WTC11 (cell line): ENCODE data around the gene WFDC6. TPM values are rescaled to one million over a fixed set of nuclear protein-coding genes. Genes with fewer than 3 reads are reported as not detected.

ENCODE experiments used
- ATAC-seq: fragments of 200-7000 bp; cut with Tn5 transposase; 2 replicates; pipeline ENCODE4 v1.10.0; 2021; ENCODE audit warnings: mild to moderate bottlenecking, moderate library complexity
- CTCF ChIA-PET: fragments of 300-600 bp; sonication (Branson Sonifier 250); formaldehyde crosslinking; loops from one replicate; lab custom pipeline; 2021; ENCODE audit warnings: antibody characterized with exemption; lab: Charles Lee
- POLR2A ChIA-PET: fragments of 350-600 bp; sonication (Branson Sonifier 250); formaldehyde crosslinking; loops from one replicate; lab custom pipeline; 2021; ENCODE audit warnings: antibody characterized with exemption; lab: Charles Lee
- DNase-seq: peaks from one replicate; pipeline ENCODE4 v3.0.0; 2021; ENCODE audit warnings: low spot score
- H3K27ac Mint-ChIP-seq: 2 replicates; pipeline ENCODE4 v1.8.0; 2021; ENCODE audit warnings: mixed read lengths
- H3K27me3 Mint-ChIP-seq: 2 replicates; pipeline ENCODE4 v1.8.0; 2021; ENCODE audit warnings: low read depth, mild to moderate bottlenecking, moderate library complexity, mixed read lengths
- H3K36me3 Mint-ChIP-seq: 2 replicates; pipeline ENCODE4 v1.8.0; 2021; ENCODE audit warnings: mixed read lengths
- H3K4me1 Mint-ChIP-seq: 2 replicates; pipeline ENCODE4 v1.8.0; 2022; ENCODE audit warnings: mixed read lengths
- H3K4me3 Mint-ChIP-seq: 2 replicates; pipeline ENCODE4 v1.8.0; 2021; ENCODE audit warnings: mild to moderate bottlenecking, moderate library complexity, mixed read lengths
- H3K9me3 Mint-ChIP-seq: 2 replicates; pipeline ENCODE4 v1.8.0; 2021; ENCODE audit warnings: mixed read lengths
- ELF4 ChIP-seq: sonication (generic); formaldehyde crosslinking; IDR thresholded peaks from 2 replicates; pipeline ENCODE4 v1.8.1; 2022; ENCODE audit warnings: low read depth, mild to moderate bottlenecking, moderate library complexity, missing genetic modification reagents
- ETV6 ChIP-seq: sonication (generic); formaldehyde crosslinking; IDR thresholded peaks from 2 replicates; pipeline ENCODE4 v1.8.1; 2022; ENCODE audit warnings: mild to moderate bottlenecking, missing genetic modification reagents
- JUN ChIP-seq: sonication (generic); formaldehyde crosslinking; IDR thresholded peaks from 2 replicates; pipeline ENCODE4 v1.8.0; 2023; ENCODE audit warnings: mild to moderate bottlenecking, missing genetic modification reagents
- NR1H2 ChIP-seq: sonication (generic); formaldehyde crosslinking; IDR thresholded peaks from 2 replicates; pipeline ENCODE4 v1.9.0; 2021; ENCODE audit warnings: mild to moderate bottlenecking, moderate library complexity, missing genetic modification reagents
- NR3C1 ChIP-seq: sonication (generic); formaldehyde crosslinking; conservative IDR thresholded peaks from 2 replicates; pipeline ENCODE4 v1.8.1; 2023; ENCODE audit warnings: low read depth, mild to moderate bottlenecking, missing genetic modification reagents
- ZNF232 ChIP-seq: sonication (generic); formaldehyde crosslinking; IDR thresholded peaks from 2 replicates; pipeline ENCODE4 v1.8.0; 2022; ENCODE audit warnings: mild to moderate bottlenecking, missing genetic modification reagents
- ZNF416 ChIP-seq: fragments of 250-450 bp; sonication (Bioruptor Pico); IDR thresholded peaks from 2 replicates; pipeline ENCODE4 v1.9.0; 2021; ENCODE audit warnings: mild to moderate bottlenecking, inconsistent platforms
- total RNA-seq: library from RNA; stranded (reverse); gene quantifications from 3 replicates; pipeline ENCODE4 v1.2.3, GENCODE V29; 2021
- TF ChIP-seq, protein P1 (sequence below): sonication (generic); formaldehyde crosslinking; IDR thresholded peaks from 2 replicates; pipeline ENCODE4 v1.8.0; 2022; ENCODE audit warnings: mild to moderate bottlenecking, missing genetic modification reagents
- TF ChIP-seq, protein P2 (sequence below): sonication (generic); formaldehyde crosslinking; IDR thresholded peaks from 2 replicates; pipeline ENCODE4 v1.8.1; 2023; ENCODE audit warnings: mild to moderate bottlenecking, missing genetic modification reagents
- TF ChIP-seq, protein P3 (sequence below): sonication (generic); formaldehyde crosslinking; conservative IDR thresholded peaks from 2 replicates; pipeline ENCODE4 v1.8.1; 2023; ENCODE audit warnings: mild to moderate bottlenecking, low read depth, missing genetic modification reagents, moderate library complexity
- TF ChIP-seq, protein P4 (sequence below): sonication (generic); formaldehyde crosslinking; IDR thresholded peaks from 2 replicates; pipeline ENCODE4 v1.8.1; 2022; ENCODE audit warnings: mild to moderate bottlenecking, missing genetic modification reagents, moderate library complexity, borderline replicate concordance
- TF ChIP-seq, protein P5 (sequence below): sonication (generic); formaldehyde crosslinking; IDR thresholded peaks from 2 replicates; pipeline ENCODE4 v1.8.1; 2023; ENCODE audit warnings: mild to moderate bottlenecking, moderate library complexity, missing genetic modification reagents
- TF ChIP-seq, protein P6 (sequence below): sonication (generic); formaldehyde crosslinking; IDR thresholded peaks from 2 replicates; pipeline ENCODE4 v1.8.1; 2023; ENCODE audit warnings: mild to moderate bottlenecking, missing genetic modification reagents, moderate library complexity
- TF ChIP-seq, protein P7 (sequence below): fragments of 250-450 bp; sonication (Bioruptor Pico); IDR thresholded peaks from 2 replicates; pipeline ENCODE4 v1.8.0; 2021; ENCODE audit warnings: mild to moderate bottlenecking
- TF ChIP-seq, protein P8 (sequence below): sonication (generic); formaldehyde crosslinking; IDR thresholded peaks from 2 replicates; pipeline ENCODE4 v1.8.1; 2022; ENCODE audit warnings: low read depth, mild to moderate bottlenecking, moderate library complexity, missing genetic modification reagents, borderline replicate concordance

WFDC6 gene
- total RNA-seq, 1 experiment from 2014 or later: not detected

DNA sequence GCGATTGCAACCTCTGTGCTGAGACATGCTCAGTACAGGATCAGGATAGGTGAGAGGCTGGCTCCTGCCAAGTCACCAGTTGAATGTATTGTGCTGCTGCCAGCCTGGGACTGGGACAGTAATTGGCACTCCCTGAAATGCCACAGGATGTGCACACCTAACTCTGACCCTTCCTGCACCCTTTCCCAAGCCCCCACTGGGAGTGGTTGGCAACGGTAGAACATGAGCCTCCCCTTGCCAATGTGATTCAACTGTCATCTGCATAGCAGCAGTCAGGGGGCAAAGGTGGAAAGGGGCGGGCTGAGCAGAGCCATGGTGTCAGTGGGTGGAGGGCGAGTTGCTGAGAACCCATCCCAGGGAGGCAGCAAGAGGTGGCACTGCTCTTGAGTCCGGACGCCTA is 39.3 kb downstream of the WFDC6 start:
- H3K4me1 Mint-ChIP-seq: 0 out of 2 replicates have a peak, but pooled peaks cover 4% of the 10 kb centered on the region
- TF ChIP-seq, protein P1, sequence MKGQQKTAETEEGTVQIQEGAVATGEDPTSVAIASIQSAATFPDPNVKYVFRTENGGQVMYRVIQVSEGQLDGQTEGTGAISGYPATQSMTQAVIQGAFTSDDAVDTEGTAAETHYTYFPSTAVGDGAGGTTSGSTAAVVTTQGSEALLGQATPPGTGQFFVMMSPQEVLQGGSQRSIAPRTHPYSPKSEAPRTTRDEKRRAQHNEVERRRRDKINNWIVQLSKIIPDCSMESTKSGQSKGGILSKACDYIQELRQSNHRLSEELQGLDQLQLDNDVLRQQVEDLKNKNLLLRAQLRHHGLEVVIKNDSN (CRISPR knock-in tag): no peak
- TF ChIP-seq, protein P2, sequence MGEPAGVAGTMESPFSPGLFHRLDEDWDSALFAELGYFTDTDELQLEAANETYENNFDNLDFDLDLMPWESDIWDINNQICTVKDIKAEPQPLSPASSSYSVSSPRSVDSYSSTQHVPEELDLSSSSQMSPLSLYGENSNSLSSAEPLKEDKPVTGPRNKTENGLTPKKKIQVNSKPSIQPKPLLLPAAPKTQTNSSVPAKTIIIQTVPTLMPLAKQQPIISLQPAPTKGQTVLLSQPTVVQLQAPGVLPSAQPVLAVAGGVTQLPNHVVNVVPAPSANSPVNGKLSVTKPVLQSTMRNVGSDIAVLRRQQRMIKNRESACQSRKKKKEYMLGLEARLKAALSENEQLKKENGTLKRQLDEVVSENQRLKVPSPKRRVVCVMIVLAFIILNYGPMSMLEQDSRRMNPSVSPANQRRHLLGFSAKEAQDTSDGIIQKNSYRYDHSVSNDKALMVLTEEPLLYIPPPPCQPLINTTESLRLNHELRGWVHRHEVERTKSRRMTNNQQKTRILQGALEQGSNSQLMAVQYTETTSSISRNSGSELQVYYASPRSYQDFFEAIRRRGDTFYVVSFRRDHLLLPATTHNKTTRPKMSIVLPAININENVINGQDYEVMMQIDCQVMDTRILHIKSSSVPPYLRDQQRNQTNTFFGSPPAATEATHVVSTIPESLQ (CRISPR knock-in tag): no peak
- TF ChIP-seq, protein P3, sequence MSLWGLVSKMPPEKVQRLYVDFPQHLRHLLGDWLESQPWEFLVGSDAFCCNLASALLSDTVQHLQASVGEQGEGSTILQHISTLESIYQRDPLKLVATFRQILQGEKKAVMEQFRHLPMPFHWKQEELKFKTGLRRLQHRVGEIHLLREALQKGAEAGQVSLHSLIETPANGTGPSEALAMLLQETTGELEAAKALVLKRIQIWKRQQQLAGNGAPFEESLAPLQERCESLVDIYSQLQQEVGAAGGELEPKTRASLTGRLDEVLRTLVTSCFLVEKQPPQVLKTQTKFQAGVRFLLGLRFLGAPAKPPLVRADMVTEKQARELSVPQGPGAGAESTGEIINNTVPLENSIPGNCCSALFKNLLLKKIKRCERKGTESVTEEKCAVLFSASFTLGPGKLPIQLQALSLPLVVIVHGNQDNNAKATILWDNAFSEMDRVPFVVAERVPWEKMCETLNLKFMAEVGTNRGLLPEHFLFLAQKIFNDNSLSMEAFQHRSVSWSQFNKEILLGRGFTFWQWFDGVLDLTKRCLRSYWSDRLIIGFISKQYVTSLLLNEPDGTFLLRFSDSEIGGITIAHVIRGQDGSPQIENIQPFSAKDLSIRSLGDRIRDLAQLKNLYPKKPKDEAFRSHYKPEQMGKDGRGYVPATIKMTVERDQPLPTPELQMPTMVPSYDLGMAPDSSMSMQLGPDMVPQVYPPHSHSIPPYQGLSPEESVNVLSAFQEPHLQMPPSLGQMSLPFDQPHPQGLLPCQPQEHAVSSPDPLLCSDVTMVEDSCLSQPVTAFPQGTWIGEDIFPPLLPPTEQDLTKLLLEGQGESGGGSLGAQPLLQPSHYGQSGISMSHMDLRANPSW: no peak
- TF ChIP-seq, protein P4, sequence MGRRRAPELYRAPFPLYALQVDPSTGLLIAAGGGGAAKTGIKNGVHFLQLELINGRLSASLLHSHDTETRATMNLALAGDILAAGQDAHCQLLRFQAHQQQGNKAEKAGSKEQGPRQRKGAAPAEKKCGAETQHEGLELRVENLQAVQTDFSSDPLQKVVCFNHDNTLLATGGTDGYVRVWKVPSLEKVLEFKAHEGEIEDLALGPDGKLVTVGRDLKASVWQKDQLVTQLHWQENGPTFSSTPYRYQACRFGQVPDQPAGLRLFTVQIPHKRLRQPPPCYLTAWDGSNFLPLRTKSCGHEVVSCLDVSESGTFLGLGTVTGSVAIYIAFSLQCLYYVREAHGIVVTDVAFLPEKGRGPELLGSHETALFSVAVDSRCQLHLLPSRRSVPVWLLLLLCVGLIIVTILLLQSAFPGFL (CRISPR knock-in tag): no peak
- TF ChIP-seq, protein P5, sequence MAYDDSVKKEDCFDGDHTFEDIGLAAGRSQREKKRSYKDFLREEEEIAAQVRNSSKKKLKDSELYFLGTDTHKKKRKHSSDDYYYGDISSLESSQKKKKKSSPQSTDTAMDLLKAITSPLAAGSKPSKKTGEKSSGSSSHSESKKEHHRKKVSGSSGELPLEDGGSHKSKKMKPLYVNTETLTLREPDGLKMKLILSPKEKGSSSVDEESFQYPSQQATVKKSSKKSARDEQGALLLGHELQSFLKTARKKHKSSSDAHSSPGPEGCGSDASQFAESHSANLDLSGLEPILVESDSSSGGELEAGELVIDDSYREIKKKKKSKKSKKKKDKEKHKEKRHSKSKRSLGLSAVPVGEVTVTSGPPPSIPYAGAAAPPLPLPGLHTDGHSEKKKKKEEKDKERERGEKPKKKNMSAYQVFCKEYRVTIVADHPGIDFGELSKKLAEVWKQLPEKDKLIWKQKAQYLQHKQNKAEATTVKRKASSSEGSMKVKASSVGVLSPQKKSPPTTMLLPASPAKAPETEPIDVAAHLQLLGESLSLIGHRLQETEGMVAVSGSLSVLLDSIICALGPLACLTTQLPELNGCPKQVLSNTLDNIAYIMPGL (CRISPR knock-in tag): no peak
- no peak for TF ChIP-seq ZNF232
- no peak for TF ChIP-seq JUN (CRISPR knock-in tag)
- no peak for TF ChIP-seq ETV6 (CRISPR knock-in tag)
- no peak for TF ChIP-seq ELF4 (CRISPR knock-in tag)
- TF ChIP-seq, protein P6, sequence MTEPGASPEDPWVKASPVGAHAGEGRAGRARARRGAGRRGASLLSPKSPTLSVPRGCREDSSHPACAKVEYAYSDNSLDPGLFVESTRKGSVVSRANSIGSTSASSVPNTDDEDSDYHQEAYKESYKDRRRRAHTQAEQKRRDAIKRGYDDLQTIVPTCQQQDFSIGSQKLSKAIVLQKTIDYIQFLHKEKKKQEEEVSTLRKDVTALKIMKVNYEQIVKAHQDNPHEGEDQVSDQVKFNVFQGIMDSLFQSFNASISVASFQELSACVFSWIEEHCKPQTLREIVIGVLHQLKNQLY: no peak
- no peak for TF ChIP-seq NR1H2 (CRISPR knock-in tag)
- TF ChIP-seq ZNF416 (CRISPR knock-in tag): no peak
- no peak for TF ChIP-seq NR3C1 (CRISPR knock-in tag)
- TF ChIP-seq, protein P7, sequence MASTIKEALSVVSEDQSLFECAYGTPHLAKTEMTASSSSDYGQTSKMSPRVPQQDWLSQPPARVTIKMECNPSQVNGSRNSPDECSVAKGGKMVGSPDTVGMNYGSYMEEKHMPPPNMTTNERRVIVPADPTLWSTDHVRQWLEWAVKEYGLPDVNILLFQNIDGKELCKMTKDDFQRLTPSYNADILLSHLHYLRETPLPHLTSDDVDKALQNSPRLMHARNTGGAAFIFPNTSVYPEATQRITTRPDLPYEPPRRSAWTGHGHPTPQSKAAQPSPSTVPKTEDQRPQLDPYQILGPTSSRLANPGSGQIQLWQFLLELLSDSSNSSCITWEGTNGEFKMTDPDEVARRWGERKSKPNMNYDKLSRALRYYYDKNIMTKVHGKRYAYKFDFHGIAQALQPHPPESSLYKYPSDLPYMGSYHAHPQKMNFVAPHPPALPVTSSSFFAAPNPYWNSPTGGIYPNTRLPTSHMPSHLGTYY (CRISPR knock-in tag): no peak
- TF ChIP-seq, protein P8, sequence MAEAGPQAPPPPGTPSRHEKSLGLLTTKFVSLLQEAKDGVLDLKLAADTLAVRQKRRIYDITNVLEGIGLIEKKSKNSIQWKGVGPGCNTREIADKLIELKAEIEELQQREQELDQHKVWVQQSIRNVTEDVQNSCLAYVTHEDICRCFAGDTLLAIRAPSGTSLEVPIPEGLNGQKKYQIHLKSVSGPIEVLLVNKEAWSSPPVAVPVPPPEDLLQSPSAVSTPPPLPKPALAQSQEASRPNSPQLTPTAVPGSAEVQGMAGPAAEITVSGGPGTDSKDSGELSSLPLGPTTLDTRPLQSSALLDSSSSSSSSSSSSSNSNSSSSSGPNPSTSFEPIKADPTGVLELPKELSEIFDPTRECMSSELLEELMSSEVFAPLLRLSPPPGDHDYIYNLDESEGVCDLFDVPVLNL (CRISPR knock-in tag): no peak
- TF ChIP-seq, all 79 proteins: peak for 0
- Mint-ChIP-seq H3K27me3 (no peaks in the 10 kb centered on the region), H3K36me3 (no peaks in the 10 kb centered on the region), H3K9me3 (no peaks in the 10 kb centered on the region), H3K4me3 (no peak overlapping the region), H3K27ac (no peak overlapping the region)
- ATAC-seq (no peak), DNase-seq (no peak)
- ChIA-PET CTCF (interaction anchor here (1.9 to 5.2 kb wide), 3 partner anchors 13 to 271 kb away, joined by 4 to 34 read pairs (median 21); partner anchors contain the start of gene WFDC10A), POLR2A (no interaction called here)
